GM12878 (cell line): Measurements from ENCODE around the gene SIGLEC14. TPM values are rescaled to one million over a fixed set of nuclear protein-coding genes. Genes with fewer than 3 reads are reported as not detected.

ENCODE experiments used
- ATAC-seq: fragments of 200-7000 bp; cut with Tn5 transposase; 3 replicates; pipeline ENCODE4 v1.9.1; 2020; ENCODE audit warnings: mild to moderate bottlenecking, moderate library complexity
- BruUV-seq: library from RNA; stranded (reverse); fragments of 400-500 nt; replicated peaks from 2 replicates; lab custom pipeline; 2021; lab: Mats Ljungman, UMichigan
- CTCF ChIA-PET: fragments of 300-600 bp; sonication (Branson Sonifier 250); formaldehyde crosslinking; extraction: SDS; loops from one replicate; lab custom pipeline; 2021; ENCODE audit warnings: inconsistent platforms; lab: Yijun Ruan, JAX
- POLR2A ChIA-PET: fragments of 350-600 bp; formaldehyde crosslinking; extraction: SDS; loops from one replicate; lab custom pipeline; 2021; ENCODE audit warnings: inconsistent platforms; lab: Charles Lee
- RAD21 ChIA-PET: fragments of 300-600 bp; sonication (Branson Sonifier 250); formaldehyde crosslinking; loops from one replicate; lab custom pipeline; 2023; ENCODE audit warnings: antibody characterized with exemption; ENCODE audit not compliant: unreplicated experiment; lab: Charles Lee
- SMC1A ChIA-PET: fragments of 300-600 bp; sonication (Branson Sonifier 250); formaldehyde crosslinking; loops from one replicate; lab custom pipeline; 2023; ENCODE audit not compliant: unreplicated experiment, uncharacterized antibody; lab: Charles Lee
- DNase-seq: peaks from one replicate; pipeline ENCODE4 v3.0.0-alpha.2; 2011; ENCODE audit warnings: low read depth, low spot score
- FAIRE-seq: peaks from 3 replicates; lab custom pipeline; 2011; peaks lifted over from hg19 to GRCh38; lab: Jason Lieb, UNC
- H2AFZ ChIP-seq: 2 replicates; pipeline ENCODE4 v1.6.0; 2011; ENCODE audit warnings: low read depth, low read length, control low read depth; ENCODE audit not compliant: control insufficient read depth
- H3K27ac ChIP-seq: 2 replicates; pipeline ENCODE4 v1.5.1; 2011; ENCODE audit warnings: control low read depth; ENCODE audit not compliant: control insufficient read depth, insufficient read depth
- H3K27me3 ChIP-seq, 2 experiments: replicated peaks in 1 of 2; 2 replicates each; pipeline versions ENCODE4 v1.6.0 to v1.6.1; 2011; ENCODE audit warnings: low read length in 1 of 2; ENCODE audit not compliant: control insufficient read depth in 2 of 2, insufficient read depth in 2 of 2
- H3K36me3 ChIP-seq, 2 experiments: 2 replicates each; pipeline ENCODE4 v1.5.1; 2011; ENCODE audit warnings: low read length in 1 of 2; ENCODE audit not compliant: control insufficient read depth in 2 of 2, insufficient read depth in 2 of 2
- H3K4me1 ChIP-seq: 2 replicates; pipeline ENCODE4 v1.6.1; 2011; ENCODE audit warnings: mild to moderate bottlenecking, low read length, moderate library complexity, mixed read lengths; ENCODE audit not compliant: control insufficient read depth, insufficient read depth
- H3K4me2 ChIP-seq: 2 replicates; pipeline ENCODE4 v1.6.0; 2011; ENCODE audit warnings: control low read depth; ENCODE audit not compliant: control insufficient read depth, insufficient read depth
- H3K4me3 ChIP-seq: fragments of 200-600 bp; sonication (generic); 2 replicates; pipeline ENCODE4 v1.5.1; 2016
- H3K79me2 ChIP-seq: 2 replicates; pipeline ENCODE4 v1.6.0; 2011; ENCODE audit warnings: low read length; ENCODE audit not compliant: control insufficient read depth, insufficient read depth
- H3K9ac ChIP-seq: 2 replicates; pipeline ENCODE4 v1.8.0; 2011; ENCODE audit warnings: low read length, control low read depth, mixed read lengths; ENCODE audit not compliant: control insufficient read depth, insufficient read depth
- H3K9me3 ChIP-seq: replicated peaks from 3 replicates; pipeline ENCODE4 v1.5.1; 2011; ENCODE audit warnings: mild to moderate bottlenecking, low read length; ENCODE audit not compliant: control insufficient read depth, insufficient read depth
- H4K20me1 ChIP-seq: 2 replicates; pipeline ENCODE4 v1.6.0; 2011; ENCODE audit not compliant: control insufficient read depth, insufficient read depth
- BACH1 ChIP-seq: fragments of 450-650 bp; IDR thresholded peaks from 2 replicates; pipeline ENCODE4 v1.6.1; 2017; ENCODE audit warnings: mild to moderate bottlenecking, borderline replicate concordance
- HDAC6 ChIP-seq: fragments of 200-600 bp; sonication (generic); IDR thresholded peaks from one replicate; pipeline ENCODE4 v1.8.0; 2017; ENCODE audit warnings: antibody characterized with exemption; ENCODE audit not compliant: unreplicated experiment
- HSF1 ChIP-seq: fragments of 150-350 bp; IDR thresholded peaks from 2 replicates; pipeline ENCODE4 v1.6.1; 2014; ENCODE audit warnings: mild to moderate bottlenecking, low read depth, low read length
- MTA3 ChIP-seq: IDR thresholded peaks from 2 replicates; pipeline ENCODE4 v1.6.1; 2012; ENCODE audit warnings: low read length, inconsistent platforms, borderline replicate concordance
- POU2F2 ChIP-seq: IDR thresholded peaks from 3 replicates; pipeline ENCODE4 v1.6.1; 2011; ENCODE audit warnings: low read depth, mild to moderate bottlenecking, low read length, borderline replicate concordance
- RBBP5 ChIP-seq: fragments of 200-600 bp; sonication (generic); conservative IDR thresholded peaks from 2 replicates; pipeline ENCODE4 v1.6.1; 2016
- TAF1 ChIP-seq: IDR thresholded peaks from 2 replicates; pipeline ENCODE4 v1.6.1; 2011; ENCODE audit warnings: mild to moderate bottlenecking, low read depth, low read length, borderline replicate concordance
- USF2 ChIP-seq: IDR thresholded peaks from 2 replicates; pipeline ENCODE4 v1.6.1; 2011; ENCODE audit warnings: low read depth, low read length, improper control_type of control experiment, borderline replicate concordance
- ZBTB33 ChIP-seq: fragments of 450-650 bp; IDR thresholded peaks from 2 replicates; pipeline ENCODE4 v1.6.1; 2017; ENCODE audit warnings: mild to moderate bottlenecking
- ZBTB4 ChIP-seq: fragments of 450-650 bp; formaldehyde crosslinking; IDR thresholded peaks from 2 replicates; pipeline ENCODE4 v1.4.0; 2022; ENCODE audit warnings: mild to moderate bottlenecking, moderate library complexity
- ZZZ3 ChIP-seq: IDR thresholded peaks from 2 replicates; pipeline ENCODE4 v1.6.1; 2011; ENCODE audit warnings: low read depth; ENCODE audit not compliant: control insufficient read depth, insufficient read length
- WGBS: methylation state at CpG from one replicate; pipeline ENCODE4 v1.1.6; 2016; ENCODE audit warnings: low lambda C conversion rate; ENCODE audit not compliant: insufficient replicate concordance, insufficient coverage; ENCODE audit errors: missing lambda C conversion rate; 5-methylcytosine and 5-hydroxymethylcytosine counted together
- in situ Hi-C: fragments of 300-500 bp; cut with MboI; formaldehyde crosslinking; loops from 9 replicates; pipeline ENCODE4 v1.14.3; 2018; ENCODE audit warnings: mixed read lengths
- intact Hi-C: fragments of 100-400 bp; cut with micrococcal nuclease; formaldehyde crosslinking; loops from one replicate; pipeline ENCODE4 v1.14.2; 2022; ENCODE audit not compliant: unreplicated experiment
- polyA plus RNA-seq, 11 experiments: library from polyadenylated mRNA; depleted of rRNA in 4 of 11; unstranded in 6 of 11; stranded (reverse) in 5 of 11; fragments of >200 nt; fragmentation: Nextera tagmentation in 4 of 11; fragmentation: Illumina TruSeq in 1 of 11; extraction: Ambion mirVana in 4 of 11; extraction: Trizol in 1 of 11; gene quantifications; 1 replicate in 1 of 11; 2 replicates in 10 of 11; pipeline versions ENCODE4 v1.2.1 to v1.2.3, GENCODE V29; 2011 to 2016; ENCODE audit warnings: inconsistent platforms in 2 of 11, missing spikeins in 2 of 11, low read depth in 1 of 11
- total RNA-seq, 4 experiments: library from RNA; depleted of rRNA in 3 of 4; stranded (reverse); fragments of >200 nt in 3 of 4; fragmentation: Illumina TruSeq in 1 of 4; extraction: Trizol in 1 of 4; gene quantifications; 2 replicates each; pipeline versions ENCODE4 v1.2.1 to v1.2.3, GENCODE V29; 2013 to 2021

Gene SIGLEC14
- total and polyA plus RNA-seq, 10 of the 15 experiments (the other 5 are each of a cell fraction or from before 2014, with no cell fraction given): 0.57 to 8.4 (median 4.6) TPM

- no peaks in the 10 kb centered on the region for H3K36me3 ChIP-seq
- TF ChIP-seq HSF1: no peak
- no peak for TF ChIP-seq TAF1
- no peak for TF ChIP-seq RBBP5
- TF ChIP-seq POU2F2: no peak
- TF ChIP-seq MTA3: no peak
- no peak for TF ChIP-seq ZZZ3
- no peak for TF ChIP-seq USF2
- TF ChIP-seq BACH1: no peak
- TF ChIP-seq ZBTB33: no peak
- no peak for TF ChIP-seq ZBTB4
- no peak for TF ChIP-seq HDAC6
- TF ChIP-seq, all 136 proteins: peak for 0
- H4K20me1 ChIP-seq: no peaks in the 10 kb centered on the region
- ChIA-PET POLR2A (no interaction called here), RAD21 (no interaction called here), SMC1A (no interaction called here), CTCF (no interaction called here)
- no peaks in the 10 kb centered on the region; the same call in 2 of the 3 replicates for H3K9me3 ChIP-seq
- DNase-seq (no peak), ATAC-seq (no peak), FAIRE-seq (no peak)
- H3K79me2 ChIP-seq: no peaks in the 10 kb centered on the region
- no TSS peak for BruUV-seq
- H3K9ac ChIP-seq: no peak overlapping the region
- WGBS: 21% methylated on average over 2 of the region's 5 CpGs
- H3K27ac ChIP-seq: no peak overlapping the region
- H3K4me2 ChIP-seq: no peak overlapping the region
- H3K4me3 ChIP-seq: no peak overlapping the region
- H3K4me1 ChIP-seq: no peaks in the 10 kb centered on the region; the same call in 1 of the 2 replicates
- in situ Hi-C loops: no loop called here
- H3K27me3 ChIP-seq: no peaks in the 10 kb centered on the region
- no peak overlapping the region for H2AFZ ChIP-seq
- intact Hi-C loops: no loop called here
Observed at GRCh38 chr19:51632126-51632525, 14.5 kb downstream of the SIGLEC14 start.
